ENCODE measurements around the gene SUPT3H. TPM values are rescaled to one million over a fixed set of nuclear protein-coding genes. Genes with fewer than 3 reads are reported as not detected.

The SUPT3H gene
- polyA plus RNA-seq, 3 donors, result 2.4 to 3.5 (median 2.5) TPM

DNA sequence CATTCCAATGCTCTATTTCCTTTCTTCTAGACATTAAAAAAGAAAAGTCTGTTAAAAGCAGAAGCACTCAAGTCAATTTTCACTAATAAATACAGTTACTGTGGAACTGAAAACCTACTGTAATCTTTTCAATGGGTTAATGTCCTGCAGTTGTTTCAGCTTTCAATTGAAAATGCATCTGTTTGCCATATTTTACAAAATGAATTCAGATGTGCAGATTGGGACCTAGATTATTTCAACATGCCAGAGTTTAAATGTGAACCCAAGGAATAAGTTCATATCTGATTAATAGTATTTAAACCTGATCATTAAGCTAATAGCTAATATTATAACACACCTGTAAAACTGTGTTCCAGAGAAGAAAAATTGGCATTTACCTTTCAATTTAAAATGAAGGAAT is 9.7 kb downstream of the SUPT3H start:
- Mint-ChIP-seq H3K4me1 (peaks cover 24% of the 10 kb centered on the region), H3K4me3 (no peak overlapping the region), H3K36me3 (peaks cover 0 to 2% of the 10 kb centered on the region in 2 donors), H3K27ac (no peak overlapping the region), H3K9me3 (no peaks in the 10 kb centered on the region), H3K27me3 (ENCODE audit: low read depth in 3 of 3) (peaks cover 0 to 2% (median 0%) of the 10 kb centered on the region in 3 donors)
- Histone ChIP-seq H2AFZ (ENCODE audit: insufficient read depth, low read depth, low read length, poor library complexity, severe bottlenecking) (no peak overlapping the region), H4K20me1 (ENCODE audit: insufficient read depth, low read length) (no peaks in the 10 kb centered on the region), H3K9ac (ENCODE audit: insufficient read depth, low read length, poor library complexity, severe bottlenecking) (no peak overlapping the region), H3K36me3 (replicated peaks in 1 of 2; ENCODE audit: control insufficient read depth in 1 of 2, insufficient read depth in 2 of 2, low read length in 2 of 2) (no peaks in the 10 kb centered on the region), H3K79me2 (ENCODE audit: insufficient read depth, low read length) (no peaks in the 10 kb centered on the region), H3K27me3 (ENCODE audit: control insufficient read depth in 2 of 2, insufficient read depth in 2 of 2, low read length in 2 of 2) (no peaks in the 10 kb centered on the region), H3K4me3 (replicated peaks in 1 of 3; ENCODE audit: low read depth in 2 of 3, low read length in 3 of 3) (no peak overlapping the region), H3K27ac (ENCODE audit: low read depth in 1 of 2, low read length in 2 of 2) (no peak overlapping the region), H3K9me3 (replicated peaks in 1 of 2; ENCODE audit: control insufficient read depth in 1 of 2, insufficient read depth in 1 of 2, low read length in 2 of 2) (no peaks in the 10 kb centered on the region), H3K4me2 (replicated peaks; ENCODE audit: extremely low read depth, low read length, poor library complexity, severe bottlenecking) (no peak overlapping the region), H3K4me1 (ENCODE audit: control insufficient read depth in 1 of 2, insufficient read depth in 2 of 2, low read length in 2 of 2) (peaks cover 3 to 17% of the 10 kb centered on the region in 2 donors)
- intact Hi-C loops (cut with micrococcal nuclease), result no loop called here
- TF ChIP-seq, protein P1, sequence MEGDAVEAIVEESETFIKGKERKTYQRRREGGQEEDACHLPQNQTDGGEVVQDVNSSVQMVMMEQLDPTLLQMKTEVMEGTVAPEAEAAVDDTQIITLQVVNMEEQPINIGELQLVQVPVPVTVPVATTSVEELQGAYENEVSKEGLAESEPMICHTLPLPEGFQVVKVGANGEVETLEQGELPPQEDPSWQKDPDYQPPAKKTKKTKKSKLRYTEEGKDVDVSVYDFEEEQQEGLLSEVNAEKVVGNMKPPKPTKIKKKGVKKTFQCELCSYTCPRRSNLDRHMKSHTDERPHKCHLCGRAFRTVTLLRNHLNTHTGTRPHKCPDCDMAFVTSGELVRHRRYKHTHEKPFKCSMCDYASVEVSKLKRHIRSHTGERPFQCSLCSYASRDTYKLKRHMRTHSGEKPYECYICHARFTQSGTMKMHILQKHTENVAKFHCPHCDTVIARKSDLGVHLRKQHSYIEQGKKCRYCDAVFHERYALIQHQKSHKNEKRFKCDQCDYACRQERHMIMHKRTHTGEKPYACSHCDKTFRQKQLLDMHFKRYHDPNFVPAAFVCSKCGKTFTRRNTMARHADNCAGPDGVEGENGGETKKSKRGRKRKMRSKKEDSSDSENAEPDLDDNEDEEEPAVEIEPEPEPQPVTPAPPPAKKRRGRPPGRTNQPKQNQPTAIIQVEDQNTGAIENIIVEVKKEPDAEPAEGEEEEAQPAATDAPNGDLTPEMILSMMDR (IDR thresholded peaks at IDR 0.05), result no peak
- DNase-seq, result no peak

DNA sequence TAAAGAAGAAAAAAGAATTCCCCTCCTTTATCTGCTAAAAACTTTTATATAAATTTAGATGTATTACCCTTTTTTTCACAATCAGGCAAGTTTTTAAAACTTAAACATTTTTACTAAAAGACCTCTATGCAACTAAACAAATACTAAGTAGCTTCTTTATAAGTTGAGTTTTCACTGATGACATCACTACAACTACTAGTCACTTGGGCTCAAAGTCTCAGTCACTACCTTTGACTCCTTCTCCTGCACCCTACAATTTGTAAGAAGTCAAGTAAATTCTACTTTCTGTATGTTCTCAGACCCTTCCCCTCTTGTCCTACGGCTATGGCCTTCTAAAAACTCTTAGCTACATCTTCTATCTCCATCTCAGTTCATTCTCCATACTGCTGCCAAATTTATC is 11.2 kb downstream of the SUPT3H start:
- intact Hi-C loops (cut with micrococcal nuclease), result no loop called here
- Mint-ChIP-seq H3K9me3 (no peaks in the 10 kb centered on the region), H3K27me3 (ENCODE audit: low read depth in 3 of 3) (peaks cover 0 to 2% (median 0%) of the 10 kb centered on the region in 3 donors), H3K36me3 (peaks cover 2 to 3% of the 10 kb centered on the region in 2 donors), H3K4me3 (no peak overlapping the region), H3K27ac (no peak overlapping the region), H3K4me1 (peaks cover 24% of the 10 kb centered on the region)
- no peaks in the 10 kb centered on the region for H3K36me3 ChIP-seq (replicated peaks in 1 of 2; ENCODE audit: control insufficient read depth in 1 of 2, insufficient read depth in 2 of 2, low read length in 2 of 2)
- no peak overlapping the region for H3K9ac ChIP-seq (ENCODE audit: insufficient read depth, low read length, poor library complexity, severe bottlenecking)
- no peak for DNase-seq
- TF ChIP-seq, protein P1 (IDR thresholded peaks at IDR 0.05), result no peak
- no peaks in the 10 kb centered on the region for H3K27me3 ChIP-seq (ENCODE audit: control insufficient read depth in 2 of 2, insufficient read depth in 2 of 2, low read length in 2 of 2)
- H3K4me2 ChIP-seq (replicated peaks; ENCODE audit: extremely low read depth, low read length, poor library complexity, severe bottlenecking), result no peak overlapping the region
- WGBS (ENCODE audit: insufficient coverage), result no CpG with 5 or more reads among the region's 1 CpG
- H3K27ac ChIP-seq (ENCODE audit: low read depth in 1 of 2, low read length in 2 of 2), result no peak overlapping the region
- peaks cover 3 to 17% of the 10 kb centered on the region in 2 donors for H3K4me1 ChIP-seq (ENCODE audit: control insufficient read depth in 1 of 2, insufficient read depth in 2 of 2, low read length in 2 of 2)
- no peaks in the 10 kb centered on the region for H3K9me3 ChIP-seq (replicated peaks in 1 of 2; ENCODE audit: control insufficient read depth in 1 of 2, insufficient read depth in 1 of 2, low read length in 2 of 2)
- no peaks in the 10 kb centered on the region for H4K20me1 ChIP-seq (ENCODE audit: insufficient read depth, low read length)
- H3K79me2 ChIP-seq (ENCODE audit: insufficient read depth, low read length), result no peaks in the 10 kb centered on the region
- no peak overlapping the region for H3K4me3 ChIP-seq (replicated peaks in 1 of 3; ENCODE audit: low read depth in 2 of 3, low read length in 3 of 3)
- H2AFZ ChIP-seq (ENCODE audit: insufficient read depth, low read depth, low read length, poor library complexity, severe bottlenecking), result no peak overlapping the region
